Measurements from ENCODE around the gene JAM3.

Gene JAM3

GRCh38 chr11:134153147-134153905, 84.5 kb downstream of the JAM3 start:
- TF ChIP-seq, protein P1, sequence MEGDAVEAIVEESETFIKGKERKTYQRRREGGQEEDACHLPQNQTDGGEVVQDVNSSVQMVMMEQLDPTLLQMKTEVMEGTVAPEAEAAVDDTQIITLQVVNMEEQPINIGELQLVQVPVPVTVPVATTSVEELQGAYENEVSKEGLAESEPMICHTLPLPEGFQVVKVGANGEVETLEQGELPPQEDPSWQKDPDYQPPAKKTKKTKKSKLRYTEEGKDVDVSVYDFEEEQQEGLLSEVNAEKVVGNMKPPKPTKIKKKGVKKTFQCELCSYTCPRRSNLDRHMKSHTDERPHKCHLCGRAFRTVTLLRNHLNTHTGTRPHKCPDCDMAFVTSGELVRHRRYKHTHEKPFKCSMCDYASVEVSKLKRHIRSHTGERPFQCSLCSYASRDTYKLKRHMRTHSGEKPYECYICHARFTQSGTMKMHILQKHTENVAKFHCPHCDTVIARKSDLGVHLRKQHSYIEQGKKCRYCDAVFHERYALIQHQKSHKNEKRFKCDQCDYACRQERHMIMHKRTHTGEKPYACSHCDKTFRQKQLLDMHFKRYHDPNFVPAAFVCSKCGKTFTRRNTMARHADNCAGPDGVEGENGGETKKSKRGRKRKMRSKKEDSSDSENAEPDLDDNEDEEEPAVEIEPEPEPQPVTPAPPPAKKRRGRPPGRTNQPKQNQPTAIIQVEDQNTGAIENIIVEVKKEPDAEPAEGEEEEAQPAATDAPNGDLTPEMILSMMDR (IDR thresholded peaks at IDR 0.05; ENCODE audit: low read length, missing control alignments), result no peak
- no peak for DNase-seq (ENCODE audit: low read depth)
- no peak overlapping the region for H3K4me3 ChIP-seq (replicated peaks; ENCODE audit: low read depth, low read length)

DNA sequence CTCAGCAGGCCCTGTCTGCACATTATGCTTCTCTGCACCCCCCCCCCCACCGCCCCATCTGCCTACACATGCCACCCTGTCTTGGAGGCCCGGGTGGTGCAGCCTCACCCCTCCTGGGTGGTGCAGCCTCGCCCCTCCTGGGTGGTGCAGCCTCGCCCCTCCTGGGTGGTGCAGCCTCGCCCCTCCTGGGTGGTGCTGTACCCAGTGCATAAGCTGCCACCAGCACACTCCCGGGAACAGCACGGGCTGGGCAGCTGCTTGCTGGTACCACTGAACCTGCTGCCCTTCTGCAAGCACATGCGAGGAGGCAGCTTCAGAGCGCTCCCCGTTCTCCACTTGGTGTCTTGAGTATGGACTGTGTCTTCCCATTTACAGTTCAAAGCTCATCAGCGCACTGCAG, 85.6 kb downstream of the JAM3 start:
- DNase-seq (ENCODE audit: low read depth), result no peak

DNA sequence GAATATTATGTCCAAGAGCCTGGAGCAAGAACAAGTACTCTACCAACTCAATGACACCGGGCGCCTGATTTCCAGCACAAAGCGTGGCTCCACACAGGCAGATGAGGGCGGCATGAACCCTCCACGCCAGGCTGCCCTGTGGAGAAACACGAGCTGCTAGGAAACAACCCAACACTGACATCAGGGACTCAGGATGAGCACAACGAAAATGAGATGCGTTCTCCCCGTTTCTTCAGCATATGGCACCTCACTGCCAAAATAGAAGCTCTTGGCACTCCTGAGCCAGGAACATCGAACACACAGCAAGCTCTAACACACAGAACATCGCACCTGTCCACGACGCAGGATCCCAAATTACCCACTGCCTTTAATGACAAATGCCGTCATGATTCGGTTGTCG, 86.6 kb downstream of the JAM3 start:
- H3K4me3 ChIP-seq (replicated peaks; ENCODE audit: low read depth, low read length), result no peak overlapping the region
- TF ChIP-seq, protein P1 (IDR thresholded peaks at IDR 0.05; ENCODE audit: low read length, missing control alignments), result no peak
- no peak for DNase-seq (ENCODE audit: low read depth)

More for the DNA sequence above, 85.6 kb downstream of the JAM3 start:
- no peak overlapping the region for H3K4me3 ChIP-seq (replicated peaks; ENCODE audit: low read depth, low read length)
- TF ChIP-seq, protein P1 (IDR thresholded peaks at IDR 0.05; ENCODE audit: low read length, missing control alignments), result no peak

GRCh38 chr11:134155946-134156865, 87.3 kb downstream of the JAM3 start:
- no peak for DNase-seq (ENCODE audit: low read depth)
- H3K4me3 ChIP-seq (replicated peaks; ENCODE audit: low read depth, low read length), result no peak overlapping the region
- TF ChIP-seq, protein P1 (IDR thresholded peaks at IDR 0.05; ENCODE audit: low read length, missing control alignments), result no peak

- DNase-seq (ENCODE audit: low read depth), result no peak
- H3K4me3 ChIP-seq (replicated peaks; ENCODE audit: low read depth, low read length), result no peak overlapping the region
- TF ChIP-seq, protein P1 (IDR thresholded peaks at IDR 0.05; ENCODE audit: low read length, missing control alignments), result no peak
These were observed 88.6 kb downstream of the JAM3 start for GRCh38 chr11:134157451-134157850.

- DNase-seq (ENCODE audit: low read depth), result no peak
- no peak overlapping the region for H3K4me3 ChIP-seq (replicated peaks; ENCODE audit: low read depth, low read length)
- TF ChIP-seq, protein P1 (IDR thresholded peaks at IDR 0.05; ENCODE audit: low read length, missing control alignments), result no peak
These were observed 89.2 kb downstream of the JAM3 start for GRCh38 chr11:134158023-134158422.

Measured in fibroblast of pulmonary artery (primary cell).